Lung (tissue), 12 donors: ENCODE results near the gene CELSR1. TPM values are rescaled to one million over a fixed set of nuclear protein-coding genes. Genes with fewer than 3 reads are reported as not detected.

Source experiments
- ATAC-seq: fragments of 200-7000 bp; cut with Tn5 transposase; one replicate; pipeline ENCODE4 v1.9.1; 2020; ENCODE audit warnings: moderate number of reproducible peaks; ENCODE audit not compliant: insufficient read depth, low FRiP score
- DNase-seq, 3 donors: peaks; one replicate each; pipeline ENCODE4 v3.0.0-alpha.2; 2013 to 2017
- H3K27ac ChIP-seq, 2 donors: one replicate each; pipeline ENCODE4 v1.5.1; 2013; ENCODE audit warnings: mild to moderate bottlenecking in 2 of 2, moderate library complexity in 2 of 2, control low read depth in 1 of 2, inconsistent platforms in 1 of 2, low read depth in 1 of 2, low read length in 1 of 2
- H3K27me3 ChIP-seq, 3 donors: one replicate each; pipeline ENCODE4 v1.5.1; 2013; ENCODE audit warnings: low read length in 2 of 3; ENCODE audit not compliant: control insufficient read depth in 3 of 3, insufficient read depth in 3 of 3
- H3K36me3 ChIP-seq, 4 donors: one replicate each; pipeline ENCODE4 v1.5.1; 2013; ENCODE audit warnings: low read length in 4 of 4, mild to moderate bottlenecking in 1 of 4, moderate library complexity in 1 of 4; ENCODE audit not compliant: control insufficient read depth in 4 of 4, insufficient read depth in 4 of 4
- H3K4me1 ChIP-seq, 5 donors: one replicate each; pipeline ENCODE4 v1.5.1; 2013; ENCODE audit warnings: low read length in 5 of 5, mild to moderate bottlenecking in 2 of 5, moderate library complexity in 1 of 5; ENCODE audit not compliant: control insufficient read depth in 5 of 5, insufficient read depth in 5 of 5
- H3K4me3 ChIP-seq: one replicate; pipeline ENCODE4 v1.5.1; 2013; ENCODE audit warnings: mild to moderate bottlenecking, control low read depth, moderate library complexity
- H3K9ac ChIP-seq, 2 donors: one replicate each; pipeline ENCODE4 v1.5.1; 2013; ENCODE audit warnings: low read length in 2 of 2, control low read depth in 1 of 2; ENCODE audit not compliant: insufficient read depth in 1 of 2
- H3K9me3 ChIP-seq, 4 donors: one replicate each; pipeline ENCODE4 v1.5.1; 2013; ENCODE audit warnings: low read length in 3 of 4, mild to moderate bottlenecking in 1 of 4, moderate library complexity in 1 of 4; ENCODE audit not compliant: control insufficient read depth in 4 of 4, insufficient read depth in 3 of 4
- CTCF ChIP-seq: IDR thresholded peaks from 2 replicates; pipeline ENCODE4 v1.5.1; 2012; ENCODE audit warnings: mild to moderate bottlenecking; ENCODE audit errors: control extremely low read depth, extremely low read depth
- WGBS, 2 donors: extraction: QIAGEN DNeasy Blood & Tissue Kit; methylation state at CpG; one replicate each; pipeline ENCODE4 v1.1.7; 2013; 5-methylcytosine and 5-hydroxymethylcytosine counted together
- polyA plus RNA-seq, 2 donors: library from polyadenylated mRNA; stranded (reverse); fragments of 200-250 nt; gene quantifications; one replicate each; pipeline ENCODE4 v1.2.1, GENCODE V29; 2013
- total RNA-seq, 2 donors: library from RNA; depleted of rRNA in 1 of 2; stranded (reverse); fragments of >200 nt in 1 of 2; gene quantifications; one replicate each; pipeline ENCODE4 v1.2.1, GENCODE V29; 2014 to 2021
- donor health status: control.
- donor health status: control.
- donor health status: Bipolar disorder and iron deficiency.
- donor health status: healthy.
- donor health status: DM: yes; HTN: yes; CAD: no.

The CELSR1 gene
- total and polyA plus RNA-seq, 4 donors: 14.0 to 65.9 (median 32.7) TPM

GRCh38 chr22:46408568-46409506, 128.6 kb downstream of the CELSR1 start:
- no peak overlapping the region for H3K4me3 ChIP-seq
- 87 to 92% methylated on average over 39 to 41 of the region's 41 CpGs for whole genome bisulfite sequencing, 2 donors
- no peak for DNase-seq
- no peak for ATAC-seq
- H3K9me3 ChIP-seq: no peaks in the 10 kb centered on the region
- H3K36me3 ChIP-seq: peaks cover 0 to 2% (median 0%) of the 10 kb centered on the region in 4 donors
- no peak overlapping the region for H3K9ac ChIP-seq
- no peak overlapping the region for H3K27ac ChIP-seq
- TF ChIP-seq CTCF: no peak
- H3K4me1 ChIP-seq: peaks cover 0 to 3% (median 0%) of the 10 kb centered on the region in 5 donors
- peaks cover 0 to 4% (median 0%) of the 10 kb centered on the region in 3 donors for H3K27me3 ChIP-seq

DNA sequence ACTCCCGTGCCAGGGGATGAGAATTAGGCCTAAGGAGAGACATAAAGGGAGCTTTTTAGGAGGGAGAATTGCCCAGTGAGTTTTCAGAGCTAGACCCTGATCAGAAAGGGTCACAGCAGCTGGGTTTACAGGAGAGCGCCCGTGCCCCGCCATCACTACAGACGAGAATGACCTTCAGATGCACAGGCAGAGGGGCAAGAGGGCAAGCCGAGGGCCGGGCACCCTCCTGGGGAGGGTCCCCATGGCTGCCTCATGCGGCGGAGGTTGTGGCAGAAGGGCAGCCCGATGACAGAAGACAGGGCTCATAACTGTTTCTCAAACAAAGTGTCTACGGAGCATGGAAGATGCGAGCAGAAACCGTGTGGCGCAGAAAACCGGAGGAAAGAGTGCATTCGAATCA, 129.7 kb downstream of the CELSR1 start:
- H3K27ac ChIP-seq: no peak overlapping the region
- H3K4me3 ChIP-seq: no peak overlapping the region
- no peak for DNase-seq
- ATAC-seq: no peak
- H3K36me3 ChIP-seq: peaks cover 0 to 2% (median 0%) of the 10 kb centered on the region in 4 donors
- H3K4me1 ChIP-seq: no peaks in the 10 kb centered on the region
- WGBS, 2 donors: 92 to 95% methylated on average over 16 of the region's 16 CpGs
- H3K27me3 ChIP-seq: no peaks in the 10 kb centered on the region
- no peaks in the 10 kb centered on the region for H3K9me3 ChIP-seq
- no peak overlapping the region for H3K9ac ChIP-seq
- no peak for TF ChIP-seq CTCF

DNA sequence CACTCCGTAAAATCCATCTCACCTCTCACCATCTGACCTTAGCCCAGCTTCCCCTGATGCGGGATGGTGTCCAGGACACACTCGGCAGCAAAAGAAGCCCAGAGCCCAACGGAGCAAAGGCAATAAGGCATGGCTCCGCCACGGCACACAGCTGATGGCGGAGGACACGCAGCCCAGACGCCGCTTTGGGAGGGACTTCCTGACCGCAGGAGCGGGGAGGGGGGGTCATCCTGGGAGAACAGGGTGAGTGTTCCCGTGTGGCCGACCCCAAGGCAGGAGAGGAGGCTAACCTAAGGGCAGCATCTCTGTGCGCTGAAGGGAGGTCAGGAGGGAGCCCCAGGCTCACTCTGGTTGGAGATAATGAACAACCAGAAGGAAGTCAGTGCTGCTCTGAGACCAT, 130.6 kb downstream of the CELSR1 start:
- Histone ChIP-seq H3K27me3 (no peaks in the 10 kb centered on the region), H3K9ac (no peak overlapping the region), H3K4me3 (no peak overlapping the region), H3K9me3 (no peaks in the 10 kb centered on the region), H3K36me3 (peaks cover 0 to 2% (median 0%) of the 10 kb centered on the region in 4 donors), H3K4me1 (no peaks in the 10 kb centered on the region), H3K27ac (no peak overlapping the region)
- no peak for TF ChIP-seq CTCF
- 89 to 90% methylated on average over 15 of the region's 15 CpGs for WGBS, 2 donors
- ATAC-seq (no peak), DNase-seq (no peak)
